ENCODE data around the gene ATG12. TPM values are rescaled to one million over a fixed set of nuclear protein-coding genes. Genes with fewer than 3 reads are reported as not detected.

Gene ATG12
- polyA plus RNA-seq, 3 donors from 2014 or later: 91.5 to 140 (median 130) TPM

GRCh38 chr5:115857057-115857479 is 15.7 kb upstream of the ATG12 start:
- peaks cover 7 to 24% of the 10 kb centered on the region in 2 donors for H3K4me1 Mint-ChIP-seq
- H3K9me3 Mint-ChIP-seq: no peaks in the 10 kb centered on the region
- DNase-seq: no peak
- H3K27me3 Mint-ChIP-seq (ENCODE audit: low read depth in 3 of 3): peaks cover 0 to 4% (median 1%) of the 10 kb centered on the region in 3 donors
- H3K4me3 Mint-ChIP-seq: no peak overlapping the region
- peak overlapping the region in 1 of 6 donors; percentile 2 for H3K27ac Mint-ChIP-seq
- peaks cover 4 to 5% (median 4%) of the 10 kb centered on the region in 3 donors for H3K36me3 Mint-ChIP-seq

GRCh38 chr5:115855959-115856358 is 14.6 kb upstream of the ATG12 start:
- peaks cover 0 to 4% (median 1%) of the 10 kb centered on the region in 3 donors for H3K27me3 Mint-ChIP-seq (ENCODE audit: low read depth in 3 of 3)
- H3K4me1 Mint-ChIP-seq: peaks cover 5 to 20% of the 10 kb centered on the region in 2 donors
- no peaks in the 10 kb centered on the region for H3K9me3 Mint-ChIP-seq
- H3K27ac Mint-ChIP-seq: no peak overlapping the region
- H3K36me3 Mint-ChIP-seq: peaks cover 4 to 5% (median 4%) of the 10 kb centered on the region in 3 donors
- no peak overlapping the region for H3K4me3 Mint-ChIP-seq
- no peak for DNase-seq

GRCh38 chr5:115854139-115854538 is 12.8 kb upstream of the ATG12 start:
- H3K27ac Mint-ChIP-seq: no peak overlapping the region
- no peaks in the 10 kb centered on the region for H3K9me3 Mint-ChIP-seq
- H3K27me3 Mint-ChIP-seq (ENCODE audit: low read depth in 3 of 3): peaks cover 0 to 1% (median 1%) of the 10 kb centered on the region in 3 donors
- H3K4me1 Mint-ChIP-seq: peaks cover 4 to 22% of the 10 kb centered on the region in 2 donors
- peaks cover 4 to 5% (median 4%) of the 10 kb centered on the region in 3 donors for H3K36me3 Mint-ChIP-seq
- DNase-seq: no peak
- H3K4me3 Mint-ChIP-seq: no peak overlapping the region

GRCh38 chr5:115850744-115851416 is 9.5 kb upstream of the ATG12 start:
- DNase-seq: no peak
- peaks cover 0 to 1% (median 0%) of the 10 kb centered on the region in 3 donors for H3K27me3 Mint-ChIP-seq (ENCODE audit: low read depth in 3 of 3)
- no peaks in the 10 kb centered on the region for H3K9me3 Mint-ChIP-seq
- no peak overlapping the region for H3K4me3 Mint-ChIP-seq
- H3K4me1 Mint-ChIP-seq: peaks cover 0 to 4% of the 10 kb centered on the region in 2 donors
- H3K27ac Mint-ChIP-seq: no peak overlapping the region
- peaks cover 4 to 5% (median 4%) of the 10 kb centered on the region in 3 donors for H3K36me3 Mint-ChIP-seq

- no peaks in the 10 kb centered on the region for H3K9me3 Mint-ChIP-seq
- peaks cover 0 to 5% (median 4%) of the 10 kb centered on the region in 3 donors for H3K36me3 Mint-ChIP-seq
- no peak overlapping the region for H3K27ac Mint-ChIP-seq
- H3K4me3 Mint-ChIP-seq: no peak overlapping the region
- DNase-seq: no peak
- peaks cover 4% of the 10 kb centered on the region in 2 donors for H3K4me1 Mint-ChIP-seq
- no peaks in the 10 kb centered on the region for H3K27me3 Mint-ChIP-seq (ENCODE audit: low read depth in 3 of 3)
Observed at GRCh38 chr5:115849258-115849798, 8.0 kb upstream of the ATG12 start.

GRCh38 chr5:115847290-115847689 is 5.9 kb upstream of the ATG12 start:
- H3K36me3 Mint-ChIP-seq: no peaks in the 10 kb centered on the region
- no peak overlapping the region for H3K27ac Mint-ChIP-seq
- no peak overlapping the region for H3K4me3 Mint-ChIP-seq
- peaks cover 0 to 8% (median 2%) of the 10 kb centered on the region in 3 donors for H3K27me3 Mint-ChIP-seq (ENCODE audit: low read depth in 3 of 3)
- no peak for DNase-seq
- no peaks in the 10 kb centered on the region for H3K9me3 Mint-ChIP-seq
- H3K4me1 Mint-ChIP-seq: peaks cover 14 to 24% of the 10 kb centered on the region in 2 donors

- peak overlapping the region in 1 of 6 donors; percentile 53 for H3K27ac Mint-ChIP-seq
- DNase-seq: no peak
- H3K36me3 Mint-ChIP-seq: no peaks in the 10 kb centered on the region
- H3K27me3 Mint-ChIP-seq (ENCODE audit: low read depth in 3 of 3): peaks cover 5 to 13% (median 12%) of the 10 kb centered on the region in 3 donors
- H3K4me1 Mint-ChIP-seq: peaks cover 33 to 42% of the 10 kb centered on the region in 2 donors
- H3K4me3 Mint-ChIP-seq: peak overlapping the region in 1 of 5 donors; percentile 3
- no peaks in the 10 kb centered on the region for H3K9me3 Mint-ChIP-seq
Observed at GRCh38 chr5:115844321-115844817, 3.0 kb upstream of the ATG12 start.

- Mint-ChIP-seq H3K4me3 (peak overlapping the region in 4 of 5 donors; percentile 98 to 99 (median 98)), H3K9me3 (no peaks in the 10 kb centered on the region), H3K27ac (peak overlapping the region in 4 of 6 donors; percentile 53 to 97 (median 91)), H3K4me1 (peaks cover 41 to 50% of the 10 kb centered on the region in 2 donors), H3K27me3 (ENCODE audit: low read depth in 3 of 3) (peaks cover 5 to 13% (median 12%) of the 10 kb centered on the region in 3 donors), H3K36me3 (no peaks in the 10 kb centered on the region)
- no peak for DNase-seq
Observed at GRCh38 chr5:115843444-115844130, 2.2 kb upstream of the ATG12 start.

GRCh38 chr5:115842952-115843351 is 1.6 kb upstream of the ATG12 start:
- peak in 1 of 3 donors; percentile 9 for DNase-seq
- H3K4me1 Mint-ChIP-seq: peaks cover 45 to 56% of the 10 kb centered on the region in 2 donors
- no peaks in the 10 kb centered on the region for H3K36me3 Mint-ChIP-seq

GRCh38 chr5:115842089-115842935 is 947 bp upstream of the ATG12 start:
- peaks cover 0 to 4% (median 3%) of the 10 kb centered on the region in 3 donors for H3K36me3 Mint-ChIP-seq
- H3K4me3 Mint-ChIP-seq: peak overlapping the region; percentile 98 to 99 (median 99)
- DNase-seq: no peak
- H3K9me3 Mint-ChIP-seq: no peaks in the 10 kb centered on the region
- peaks cover 50 to 61% of the 10 kb centered on the region in 2 donors for H3K4me1 Mint-ChIP-seq
- peak overlapping the region; percentile 86 to 100 (median 96) for H3K27ac Mint-ChIP-seq
- peaks cover 5 to 13% (median 12%) of the 10 kb centered on the region in 3 donors for H3K27me3 Mint-ChIP-seq (ENCODE audit: low read depth in 3 of 3)

More at GRCh38 chr5:115842952-115843351, 1.6 kb upstream of the ATG12 start:
- Mint-ChIP-seq H3K9me3 (no peaks in the 10 kb centered on the region), H3K27ac (peak overlapping the region; percentile 86 to 97 (median 94)), H3K27me3 (ENCODE audit: low read depth in 3 of 3) (peaks cover 5 to 13% (median 12%) of the 10 kb centered on the region in 3 donors), H3K4me3 (peak overlapping the region; percentile 98 to 99 (median 98))

- Mint-ChIP-seq H3K27me3 (ENCODE audit: low read depth in 3 of 3) (peaks cover 5 to 13% (median 12%) of the 10 kb centered on the region in 3 donors), H3K9me3 (no peaks in the 10 kb centered on the region), H3K4me3 (peak overlapping the region; percentile 93 to 99 (median 98)), H3K36me3 (peaks cover 5 to 8% (median 7%) of the 10 kb centered on the region in 3 donors), H3K4me1 (peaks cover 52 to 70% of the 10 kb centered on the region in 2 donors), H3K27ac (peak overlapping the region; percentile 97 to 100 (median 100))
- DNase-seq: no peak
Observed at GRCh38 chr5:115840873-115841272, 492 bp downstream of the ATG12 start.

- Mint-ChIP-seq H3K9me3 (no peaks in the 10 kb centered on the region), H3K27ac (peak overlapping the region; percentile 46 to 100 (median 91)), H3K27me3 (ENCODE audit: low read depth in 3 of 3) (peaks cover 5 to 13% (median 12%) of the 10 kb centered on the region in 3 donors), H3K36me3 (peaks cover 12 to 20% (median 18%) of the 10 kb centered on the region in 3 donors), H3K4me3 (peak overlapping the region; percentile 49 to 99 (median 60)), H3K4me1 (peaks cover 50 to 74% of the 10 kb centered on the region in 2 donors)
- DNase-seq: peak; percentile 63 to 74 (median 74)
Observed at GRCh38 chr5:115838885-115839518, 2.4 kb downstream of the ATG12 start.

All from immature natural killer cell (primary cell).